ENCODE measurements around the gene TMEM151A. TPM values are rescaled to one million over a fixed set of nuclear protein-coding genes. Genes with fewer than 3 reads are reported as not detected.
"Not testable (repeated sequence)": the region's sequence is repeated elsewhere in the genome, so short reads cannot be mapped to it uniquely, and the experiment has no call there.

Gene TMEM151A
- total RNA-seq, 1 donor from 2014 or later: not detected

GRCh38 chr11:66310324-66310723, 18.6 kb downstream of the TMEM151A start:
- TF ChIP-seq EZH2phosphoT487 (IDR thresholded peaks at IDR 0.05) (no peak), EZH2 (IDR thresholded peaks at IDR 0.05) (no peak), CTCF (IDR thresholded peaks at IDR 0.05) (no peak)
- Histone ChIP-seq H3K36me3 (no peaks in the 10 kb centered on the region), H3K4me2 (no peak overlapping the region), H3K4me1 (peaks cover 9% of the 10 kb centered on the region), H3K79me2 (ENCODE audit: low read depth) (no peaks in the 10 kb centered on the region), H3F3A (ENCODE audit: low read depth) (peaks cover 34% of the 10 kb centered on the region), H3K9me3 (ENCODE audit: low read depth) (no peaks in the 10 kb centered on the region), H3K4me3 (no peak overlapping the region), H4K20me1 (ENCODE audit: low read depth) (no peaks in the 10 kb centered on the region), H2AFZ (replicated peaks) (no peak overlapping the region), H3K27ac (no peak overlapping the region), H3K9ac (no peak overlapping the region), H3K27me3 (peaks cover 23% of the 10 kb centered on the region)
- H3K36me3 Mint-ChIP-seq: no peaks in the 10 kb centered on the region
- H3K9me3 Mint-ChIP-seq: no peaks in the 10 kb centered on the region
- peaks cover 12% of the 10 kb centered on the region for H3K27me3 Mint-ChIP-seq (ENCODE audit: insufficient read depth, low read depth)
- no peak for DNase-seq (ENCODE audit: low spot score)
- H3K4me1 Mint-ChIP-seq: peaks cover 17% of the 10 kb centered on the region
- no peak overlapping the region for H3K4me3 Mint-ChIP-seq
- H3K27ac Mint-ChIP-seq: no peak overlapping the region

- not testable (repeated sequence) for H2AFZ ChIP-seq (replicated peaks); H3K27ac Mint-ChIP-seq; H3K36me3 Mint-ChIP-seq; H3K9me3 ChIP-seq (ENCODE audit: low read depth); H4K20me1 ChIP-seq (ENCODE audit: low read depth); H3K36me3 ChIP-seq; H3K4me3 ChIP-seq; H3K4me2 ChIP-seq; H3K4me1 ChIP-seq; DNase-seq (ENCODE audit: low spot score); H3K9me3 Mint-ChIP-seq; H3K9ac ChIP-seq; H3K79me2 ChIP-seq (ENCODE audit: low read depth); H3K27ac ChIP-seq
- Mint-ChIP-seq H3K27me3 (ENCODE audit: insufficient read depth, low read depth) (peaks cover 13% of the 10 kb centered on the region), H3K4me3 (peak overlapping the region; percentile 91), H3K4me1 (peaks cover 21% of the 10 kb centered on the region)
- peaks cover 34% of the 10 kb centered on the region for H3F3A ChIP-seq (ENCODE audit: low read depth)
- peaks cover 28% of the 10 kb centered on the region for H3K27me3 ChIP-seq
Observed at GRCh38 chr11:66310803-66311440, 19.2 kb downstream of the TMEM151A start.

- H2AFZ ChIP-seq (replicated peaks): peak overlapping the region; percentile 95
- Mint-ChIP-seq H3K4me1 (peaks cover 21% of the 10 kb centered on the region), H3K27me3 (ENCODE audit: insufficient read depth, low read depth) (peaks cover 11% of the 10 kb centered on the region), H3K27ac (peak overlapping the region; percentile 84), H3K36me3 (no peaks in the 10 kb centered on the region), H3K9me3 (no peaks in the 10 kb centered on the region), H3K4me3 (peak overlapping the region; percentile 91)
- no peaks in the 10 kb centered on the region for H4K20me1 ChIP-seq (ENCODE audit: low read depth)
- H3K4me2 ChIP-seq: peak overlapping the region; percentile 74
- peaks cover 30% of the 10 kb centered on the region for H3K27me3 ChIP-seq
- no peak for DNase-seq (ENCODE audit: low spot score)
- no peak overlapping the region for H3K9ac ChIP-seq
- H3F3A ChIP-seq (ENCODE audit: low read depth): peaks cover 34% of the 10 kb centered on the region
- no peaks in the 10 kb centered on the region for H3K9me3 ChIP-seq (ENCODE audit: low read depth)
- H3K36me3 ChIP-seq: no peaks in the 10 kb centered on the region
- H3K27ac ChIP-seq: no peak overlapping the region
- no peaks in the 10 kb centered on the region for H3K79me2 ChIP-seq (ENCODE audit: low read depth)
- H3K4me3 ChIP-seq: peak overlapping the region; percentile 53
- TF ChIP-seq EZH2phosphoT487 (IDR thresholded peaks at IDR 0.05) (no peak), CTCF (IDR thresholded peaks at IDR 0.05) (no peak), EZH2 (IDR thresholded peaks at IDR 0.05) (no peak)
- H3K4me1 ChIP-seq: peaks cover 9% of the 10 kb centered on the region
Observed at GRCh38 chr11:66311470-66311964, 19.8 kb downstream of the TMEM151A start.

GRCh38 chr11:66311965-66312548, 20.4 kb downstream of the TMEM151A start:
- Mint-ChIP-seq H3K9me3 (no peaks in the 10 kb centered on the region), H3K36me3 (no peaks in the 10 kb centered on the region), H3K27ac (peak overlapping the region; percentile 93), H3K27me3 (ENCODE audit: insufficient read depth, low read depth) (peaks cover 10% of the 10 kb centered on the region), H3K4me1 (peaks cover 21% of the 10 kb centered on the region), H3K4me3 (peak overlapping the region; percentile 91)
- peaks cover 34% of the 10 kb centered on the region for H3F3A ChIP-seq (ENCODE audit: low read depth)
- H2AFZ ChIP-seq (replicated peaks): peak overlapping the region; percentile 95
- H3K9me3 ChIP-seq (ENCODE audit: low read depth): no peaks in the 10 kb centered on the region
- H3K79me2 ChIP-seq (ENCODE audit: low read depth): no peaks in the 10 kb centered on the region
- peak overlapping the region; percentile 74 for H3K4me2 ChIP-seq
- H4K20me1 ChIP-seq (ENCODE audit: low read depth): no peaks in the 10 kb centered on the region
- H3K9ac ChIP-seq: no peak overlapping the region
- peak; percentile 97 for DNase-seq (ENCODE audit: low spot score)
- H3K36me3 ChIP-seq: no peaks in the 10 kb centered on the region
- peaks cover 14% of the 10 kb centered on the region for H3K4me1 ChIP-seq
- H3K27me3 ChIP-seq: peaks cover 30% of the 10 kb centered on the region
- H3K27ac ChIP-seq: no peak overlapping the region
- no peak for TF ChIP-seq EZH2 (IDR thresholded peaks at IDR 0.05)
- TF ChIP-seq CTCF (IDR thresholded peaks at IDR 0.05): peak; percentile 94
- no peak for TF ChIP-seq EZH2phosphoT487 (IDR thresholded peaks at IDR 0.05)
- H3K4me3 ChIP-seq: peak overlapping the region; percentile 53

Data from neural progenitor cell (in vitro differentiated cells).